SK-MEL-5 (cell line): ENCODE measurements around the gene TMEM107. TPM values are rescaled to one million over a fixed set of nuclear protein-coding genes. Genes with fewer than 3 reads are reported as not detected.

Experiments used
- DNase-seq: peaks from one replicate; pipeline ENCODE4 v3.0.0-alpha.2; 2016; ENCODE audit warnings: low read depth, low spot score
- in situ Hi-C: cut with HindIII; loops from 2 replicates; pipeline ENCODE4 v1.10.0; 2016; ENCODE audit warnings: low sequenced_read_pairs, high pct_unique_total_duplicates, low pct_unique_long_range_greater_than_20kb
- total RNA-seq: library from RNA; depleted of rRNA; stranded (reverse); fragments of >200 nt; shearing (Covaris generic); gene quantifications from 2 replicates; pipeline ENCODE4 v1.2.3, GENCODE V29; 2014

TMEM107 gene
- total RNA-seq, 1 experiment from 2014 or later, result 19.1 TPM

- no peak for DNase-seq
- in situ Hi-C loops, result no loop called here
Observed at GRCh38 chr17:8144401-8145231, 31.6 kb downstream of the TMEM107 start.

GRCh38 chr17:8143581-8144400 lies 32.4 kb downstream of the TMEM107 start:
- no peak for DNase-seq

GRCh38 chr17:8142887-8143580 lies 33.1 kb downstream of the TMEM107 start:
- DNase-seq, result no peak
- in situ Hi-C loops, result no loop called here

More at GRCh38 chr17:8143581-8144400, 32.4 kb downstream of the TMEM107 start:
- in situ Hi-C loops, result no loop called here

GRCh38 chr17:8142158-8142886 lies 33.9 kb downstream of the TMEM107 start:
- in situ Hi-C loops, result no loop called here
- DNase-seq, result no peak

- DNase-seq, result no peak
- in situ Hi-C loops, result no loop called here
Observed at GRCh38 chr17:8141741-8142140, 34.4 kb downstream of the TMEM107 start.

GRCh38 chr17:8141045-8141444 lies 35.1 kb downstream of the TMEM107 start:
- no peak for DNase-seq
- in situ Hi-C loops, result no loop called here

- no peak for DNase-seq
- in situ Hi-C loops, result no loop called here
Observed at GRCh38 chr17:8140065-8141029, 35.8 kb downstream of the TMEM107 start.

GRCh38 chr17:8138672-8139371 lies 37.4 kb downstream of the TMEM107 start:
- DNase-seq, result peak; percentile 99
- in situ Hi-C loops, result no loop called here

- DNase-seq, result no peak
- in situ Hi-C loops, result no loop called here
Observed at GRCh38 chr17:8138374-8138671, 37.9 kb downstream of the TMEM107 start.

GRCh38 chr17:8137645-8138373 lies 38.4 kb downstream of the TMEM107 start:
- DNase-seq, result no peak
- in situ Hi-C loops, result no loop called here

GRCh38 chr17:8133941-8134340 lies 42.2 kb downstream of the TMEM107 start:
- in situ Hi-C loops, result no loop called here
- no peak for DNase-seq

GRCh38 chr17:8133399-8133798 lies 42.8 kb downstream of the TMEM107 start:
- in situ Hi-C loops, result no loop called here
- DNase-seq, result no peak

GRCh38 chr17:8131844-8132441 lies 44.2 kb downstream of the TMEM107 start:
- in situ Hi-C loops, result no loop called here
- DNase-seq, result no peak

GRCh38 chr17:8128125-8128784 lies 47.9 kb downstream of the TMEM107 start:
- in situ Hi-C loops, result no loop called here
- no peak for DNase-seq
